Osteoblast (primary cell): ENCODE results near the gene ADD2. TPM values are rescaled to one million over a fixed set of nuclear protein-coding genes. Genes with fewer than 3 reads are reported as not detected.
"Not testable (repeated sequence)": the region's sequence is repeated elsewhere in the genome, so short reads cannot be mapped to it uniquely, and the experiment has no call there.

Experiments
- DNase-seq: peaks from one replicate; pipeline ENCODE4 v3.0.0; 2011; ENCODE audit warnings: low spot score, mixed read lengths; ENCODE audit not compliant: insufficient read length; ENCODE audit errors: missing footprints
- H2AFZ ChIP-seq: 2 replicates; pipeline ENCODE4 v1.6.0; 2011; ENCODE audit warnings: mild to moderate bottlenecking, low read length
- H3K27ac ChIP-seq: 2 replicates; pipeline ENCODE4 v1.5.1; 2011; ENCODE audit warnings: mild to moderate bottlenecking, low read depth, low read length, moderate library complexity
- H3K27me3 ChIP-seq: 2 replicates; pipeline ENCODE4 v1.6.0; 2012; ENCODE audit warnings: mild to moderate bottlenecking, control low read depth, inconsistent platforms, low read length, moderate library complexity; ENCODE audit not compliant: insufficient read depth
- H3K36me3 ChIP-seq: 2 replicates; pipeline ENCODE4 v1.5.1; 2011; ENCODE audit warnings: mild to moderate bottlenecking, low read length, control low read depth, moderate library complexity; ENCODE audit not compliant: insufficient read depth
- H3K4me1 ChIP-seq: 2 replicates; pipeline ENCODE4 v1.5.1; 2011; ENCODE audit warnings: mild to moderate bottlenecking, low read length, control low read depth, moderate library complexity; ENCODE audit not compliant: insufficient read depth
- H3K4me2 ChIP-seq: 2 replicates; pipeline ENCODE4 v1.6.0; 2011; ENCODE audit warnings: mild to moderate bottlenecking, low read length; ENCODE audit not compliant: insufficient read depth
- H3K4me3 ChIP-seq: fragments of 200-600 bp; sonication (generic); 3 replicates; pipeline ENCODE4 v1.5.1; 2012; ENCODE audit warnings: mild to moderate bottlenecking, low read length, inconsistent platforms; ENCODE audit not compliant: insufficient read depth
- H3K79me2 ChIP-seq: 2 replicates; pipeline ENCODE4 v1.6.0; 2012; ENCODE audit warnings: mild to moderate bottlenecking, low read length, control low read depth, inconsistent platforms; ENCODE audit not compliant: insufficient read depth
- H3K9me3 ChIP-seq: 2 replicates; pipeline ENCODE4 v1.5.1; 2011; ENCODE audit warnings: low read depth, low read length, control low read depth
- H4K20me1 ChIP-seq: 2 replicates; pipeline ENCODE4 v1.6.0; 2012; ENCODE audit warnings: mild to moderate bottlenecking, low read length, control low read depth; ENCODE audit not compliant: insufficient read depth
- CTCF ChIP-seq: IDR thresholded peaks from 2 replicates; pipeline ENCODE4 v1.5.1; 2011; ENCODE audit warnings: mild to moderate bottlenecking, low read depth, low read length, moderate library complexity; ENCODE audit errors: extremely low read depth
- total RNA-seq: library from RNA; depleted of rRNA; stranded (reverse); fragments of >200 nt; gene quantifications from 2 replicates; pipeline ENCODE4 v1.2.3, GENCODE V29; 2012

ADD2 gene
- total RNA-seq, 1 donor, result not detected

DNA sequence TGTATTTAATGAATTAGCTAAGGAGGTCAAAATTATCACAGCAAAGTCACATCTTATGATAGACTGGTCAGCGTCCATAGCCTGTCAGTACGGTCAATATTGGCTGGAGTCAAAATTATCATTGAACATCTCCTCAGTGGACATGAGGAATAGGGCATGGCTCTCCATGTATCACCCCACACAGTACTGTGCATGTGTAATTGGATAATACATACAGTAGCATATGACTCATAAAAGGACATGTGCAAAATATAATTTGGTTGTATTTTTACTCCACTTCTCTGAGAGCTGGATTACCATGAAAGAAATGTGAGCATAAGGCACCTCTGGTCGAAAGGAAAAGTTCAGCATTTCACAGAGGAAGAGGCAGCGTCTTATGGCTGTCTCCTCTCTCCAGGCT lies 24.9 kb downstream of the ADD2 start:
- no peak for DNase-seq
- Histone ChIP-seq H3K36me3 (no peaks in the 10 kb centered on the region), H3K27me3 (peaks cover 2% of the 10 kb centered on the region), H4K20me1 (no peaks in the 10 kb centered on the region), H3K79me2 (no peaks in the 10 kb centered on the region), H3K4me1 (no peaks in the 10 kb centered on the region), H2AFZ (no peak overlapping the region), H3K4me2 (no peak overlapping the region), H3K27ac (no peak overlapping the region), H3K9me3 (no peaks in the 10 kb centered on the region), H3K4me3 (no peak overlapping the region)
- TF ChIP-seq CTCF, result no peak

GRCh38 chr2:70739492-70739891 lies 28.5 kb downstream of the ADD2 start:
- H3K4me2 ChIP-seq, H3K9me3 ChIP-seq, H3K4me1 ChIP-seq, H2AFZ ChIP-seq, H3K79me2 ChIP-seq, H3K27ac ChIP-seq, H3K4me3 ChIP-seq, H3K27me3 ChIP-seq, H3K36me3 ChIP-seq, H4K20me1 ChIP-seq, DNase-seq: not testable (repeated sequence)

- no peak for DNase-seq
- no peak for TF ChIP-seq CTCF
- no peaks in the 10 kb centered on the region for H3K79me2 ChIP-seq
- peaks cover 6% of the 10 kb centered on the region for H3K27me3 ChIP-seq
- no peak overlapping the region for H2AFZ ChIP-seq
- no peaks in the 10 kb centered on the region for H3K9me3 ChIP-seq
- H3K27ac ChIP-seq, result no peak overlapping the region
- H3K4me3 ChIP-seq, result no peak overlapping the region
- H3K36me3 ChIP-seq, result no peaks in the 10 kb centered on the region
- no peaks in the 10 kb centered on the region for H3K4me1 ChIP-seq
- no peaks in the 10 kb centered on the region for H4K20me1 ChIP-seq
- no peak overlapping the region for H3K4me2 ChIP-seq
Observed at GRCh38 chr2:70738159-70738558, 29.8 kb downstream of the ADD2 start.

- Histone ChIP-seq H3K79me2 (no peaks in the 10 kb centered on the region), H2AFZ (no peak overlapping the region), H3K4me3 (no peak overlapping the region), H3K4me2 (no peak overlapping the region), H4K20me1 (no peaks in the 10 kb centered on the region), H3K9me3 (no peaks in the 10 kb centered on the region), H3K4me1 (no peaks in the 10 kb centered on the region), H3K27me3 (peaks cover 10% of the 10 kb centered on the region), H3K27ac (no peak overlapping the region), H3K36me3 (no peaks in the 10 kb centered on the region)
- TF ChIP-seq CTCF, result no peak
- DNase-seq, result no peak
Observed at GRCh38 chr2:70735071-70735470, 32.9 kb downstream of the ADD2 start.

DNA sequence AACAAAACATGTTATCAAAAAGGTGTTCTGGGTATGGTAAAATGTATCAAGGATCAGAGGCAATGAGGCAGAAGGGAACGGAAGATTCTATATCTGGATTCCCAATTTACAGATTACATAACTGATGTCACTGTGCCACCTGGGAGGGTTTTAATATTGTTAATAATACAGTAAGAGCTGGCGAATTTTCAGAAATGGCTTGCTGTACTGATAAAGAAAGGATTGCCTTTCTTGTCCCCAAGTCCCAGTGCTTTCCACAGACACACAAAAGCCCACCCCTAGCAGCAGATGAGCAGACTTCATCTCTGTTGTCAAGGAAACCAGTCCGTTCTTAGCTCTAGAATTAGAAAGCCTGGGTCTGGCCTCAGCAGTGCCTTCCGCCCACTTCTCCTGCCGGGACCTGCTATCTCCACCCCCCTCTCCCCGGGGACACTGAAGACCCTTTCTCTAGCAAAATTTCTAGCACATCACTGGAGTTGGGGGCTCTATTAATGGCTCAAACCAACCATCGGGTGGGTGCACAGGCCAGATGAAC lies 34.3 kb downstream of the ADD2 start:
- H3K36me3 ChIP-seq, result no peaks in the 10 kb centered on the region
- H3K79me2 ChIP-seq, result no peaks in the 10 kb centered on the region
- H3K27ac ChIP-seq, result no peak overlapping the region
- no peak overlapping the region for H2AFZ ChIP-seq
- H3K9me3 ChIP-seq, result no peaks in the 10 kb centered on the region
- H3K4me2 ChIP-seq, result no peak overlapping the region
- no peak for DNase-seq
- no peak for TF ChIP-seq CTCF
- H4K20me1 ChIP-seq, result no peaks in the 10 kb centered on the region
- H3K4me3 ChIP-seq, result no peak overlapping the region
- H3K4me1 ChIP-seq, result no peaks in the 10 kb centered on the region
- H3K27me3 ChIP-seq, result peaks cover 10% of the 10 kb centered on the region
